Sigmoid colon (tissue), 7 donors: Measurements from ENCODE around the gene PLA2G4F. TPM values are rescaled to one million over a fixed set of nuclear protein-coding genes. Genes with fewer than 3 reads are reported as not detected.

Experiments
- DNase-seq: peaks from one replicate; pipeline ENCODE4 v3.0.0-alpha.2; 2019
- H3K27ac ChIP-seq, 4 donors: fragments of 200-600 bp; sonication (generic); one replicate each; pipeline ENCODE4 v1.5.1; 2016 to 2019; ENCODE audit warnings: mild to moderate bottlenecking in 1 of 4
- H3K27me3 ChIP-seq, 3 donors: fragments of 200-600 bp; sonication (generic); one replicate each; pipeline ENCODE4 v1.5.1; 2019; ENCODE audit warnings: mild to moderate bottlenecking in 1 of 3
- H3K36me3 ChIP-seq, 4 donors: fragments of 200-600 bp; sonication (generic); one replicate each; pipeline ENCODE4 v1.5.1; 2016 to 2019
- H3K4me1 ChIP-seq, 4 donors: fragments of 200-600 bp; sonication (generic); one replicate each; pipeline ENCODE4 v1.5.1; 2017 to 2019
- H3K4me3 ChIP-seq, 4 donors: fragments of 200-600 bp; sonication (generic); one replicate each; pipeline ENCODE4 v1.5.1; 2017 to 2019; ENCODE audit warnings: mild to moderate bottlenecking in 2 of 4, moderate library complexity in 1 of 4
- H3K9me3 ChIP-seq, 4 donors: fragments of 200-600 bp in 3 of 4; sonication (generic) in 3 of 4; one replicate each; pipeline versions ENCODE4 v1.5.1 to v1.6.1; 2013 to 2019
- EP300 ChIP-seq, 4 donors: sonication (generic); formaldehyde crosslinking; IDR thresholded peaks; one replicate each; pipeline ENCODE4 v1.6.1; 2017; ENCODE audit warnings: antibody characterized with exemption in 4 of 4
- POLR2A ChIP-seq, 2 donors: fragments of 450-650 bp; IDR thresholded peaks; one replicate each; pipeline ENCODE4 v1.6.1; 2016; ENCODE audit warnings: antibody characterized with exemption in 2 of 2, mild to moderate bottlenecking in 2 of 2, moderate library complexity in 2 of 2
- POLR2AphosphoS5 ChIP-seq, 4 donors: sonication (generic); formaldehyde crosslinking; IDR thresholded peaks; one replicate each; pipeline ENCODE4 v1.6.1; 2017; ENCODE audit warnings: antibody characterized with exemption in 4 of 4
- WGBS, 2 donors: extraction: QIAGEN DNeasy Blood & Tissue Kit; methylation state at CpG; one replicate each; pipeline ENCODE4 v1.1.7; 2013; 5-methylcytosine and 5-hydroxymethylcytosine counted together
- intact Hi-C: fragments of 100-400 bp; cut with DNase I; formaldehyde crosslinking; loops from one replicate; pipeline ENCODE4 v1.15.1; 2023
- polyA plus RNA-seq, 3 donors: library from polyadenylated mRNA; stranded (reverse); fragments of 200-250 nt; gene quantifications; one replicate each; pipeline ENCODE4 v1.2.3, GENCODE V29; 2013
- total RNA-seq, 4 donors: library from RNA; depleted of rRNA; stranded (reverse); fragments of >200 nt; gene quantifications; one replicate each; pipeline ENCODE4 v1.1.0, GENCODE V29; 2016
- TF ChIP-seq, protein P1 (sequence below), 4 experiments: fragments of 450-650 bp in 3 of 4; fragments of 200-600 bp in 1 of 4; IDR thresholded peaks; one replicate each; pipeline ENCODE4 v1.5.1; 2016 to 2019; ENCODE audit warnings: antibody characterized with exemption in 4 of 4, mild to moderate bottlenecking in 3 of 4, moderate library complexity in 2 of 4
- donor health status: healthy with polysubstance abuse.
- donor health status: Bipolar disorder and iron deficiency.
- donor health status: healthy.

Gene PLA2G4F
- total and polyA plus RNA-seq, 7 donors = under 0.01 to 28.8 (median 7.2) TPM; not detected in 2

DNA sequence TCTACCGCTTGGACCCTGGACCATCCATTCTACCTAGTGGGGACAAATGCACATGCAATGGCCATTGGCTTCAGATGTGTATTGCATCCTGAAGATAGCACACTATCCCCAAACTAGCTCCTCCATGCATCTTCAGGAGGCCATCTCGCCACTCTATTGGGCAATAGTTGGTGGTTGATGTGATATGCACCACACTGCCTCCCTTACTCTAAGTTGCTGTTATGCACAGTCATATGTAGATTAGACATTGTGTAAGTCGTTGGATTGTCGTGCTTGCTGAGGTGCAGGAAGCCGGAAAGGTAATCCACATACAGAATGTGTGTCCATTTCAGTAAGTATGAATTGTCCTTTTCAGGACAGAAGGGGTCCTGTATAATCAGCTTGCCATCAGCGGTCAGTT, 35.4 kb downstream of the PLA2G4F start:
- Histone ChIP-seq H3K36me3 (no peaks in the 10 kb centered on the region), H3K27ac (no peak overlapping the region), H3K9me3 (no peaks in the 10 kb centered on the region), H3K4me3 (no peak overlapping the region), H3K4me1 (peaks cover 0 to 6% (median 2%) of the 10 kb centered on the region in 4 donors), H3K27me3 (peaks cover 0 to 3% (median 0%) of the 10 kb centered on the region in 3 donors)
- no peak for DNase-seq
- 86 to 96% methylated on average over 6 of the region's 6 CpGs for WGBS, 2 donors
- no peak for TF ChIP-seq POLR2A (IDR thresholded peaks at IDR 0.05)
- TF ChIP-seq POLR2AphosphoS5 (IDR thresholded peaks at IDR 0.05) = no peak
- TF ChIP-seq, protein P1, sequence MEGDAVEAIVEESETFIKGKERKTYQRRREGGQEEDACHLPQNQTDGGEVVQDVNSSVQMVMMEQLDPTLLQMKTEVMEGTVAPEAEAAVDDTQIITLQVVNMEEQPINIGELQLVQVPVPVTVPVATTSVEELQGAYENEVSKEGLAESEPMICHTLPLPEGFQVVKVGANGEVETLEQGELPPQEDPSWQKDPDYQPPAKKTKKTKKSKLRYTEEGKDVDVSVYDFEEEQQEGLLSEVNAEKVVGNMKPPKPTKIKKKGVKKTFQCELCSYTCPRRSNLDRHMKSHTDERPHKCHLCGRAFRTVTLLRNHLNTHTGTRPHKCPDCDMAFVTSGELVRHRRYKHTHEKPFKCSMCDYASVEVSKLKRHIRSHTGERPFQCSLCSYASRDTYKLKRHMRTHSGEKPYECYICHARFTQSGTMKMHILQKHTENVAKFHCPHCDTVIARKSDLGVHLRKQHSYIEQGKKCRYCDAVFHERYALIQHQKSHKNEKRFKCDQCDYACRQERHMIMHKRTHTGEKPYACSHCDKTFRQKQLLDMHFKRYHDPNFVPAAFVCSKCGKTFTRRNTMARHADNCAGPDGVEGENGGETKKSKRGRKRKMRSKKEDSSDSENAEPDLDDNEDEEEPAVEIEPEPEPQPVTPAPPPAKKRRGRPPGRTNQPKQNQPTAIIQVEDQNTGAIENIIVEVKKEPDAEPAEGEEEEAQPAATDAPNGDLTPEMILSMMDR (IDR thresholded peaks at IDR 0.05) = no peak
- TF ChIP-seq EP300 (IDR thresholded peaks at IDR 0.05) = no peak
- intact Hi-C loops = no loop called here

DNA sequence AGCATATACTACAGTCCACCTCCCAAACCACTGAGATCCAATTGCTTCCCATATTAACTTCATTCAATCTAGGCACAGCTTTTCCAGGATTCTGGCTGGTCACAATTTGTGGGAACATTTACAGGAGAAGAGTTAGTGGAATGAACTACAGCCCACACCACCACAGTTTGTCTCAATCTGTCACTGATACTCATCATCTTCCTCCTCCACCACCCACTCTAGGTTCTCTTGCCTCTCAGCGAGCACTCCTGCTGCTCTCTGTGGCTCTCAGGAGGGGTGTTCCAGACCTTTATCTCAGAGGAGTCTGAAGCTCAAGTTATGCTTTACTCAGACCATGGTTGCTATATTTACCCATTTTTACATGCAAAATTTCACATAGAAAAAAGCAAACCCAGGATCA, 36.2 kb downstream of the PLA2G4F start:
- 85 to 98% methylated on average over 1 of the region's 1 CpG for WGBS, 2 donors
- TF ChIP-seq POLR2AphosphoS5 (IDR thresholded peaks at IDR 0.05) = no peak
- TF ChIP-seq, protein P1 (IDR thresholded peaks at IDR 0.05) = no peak
- intact Hi-C loops = no loop called here

DNA sequence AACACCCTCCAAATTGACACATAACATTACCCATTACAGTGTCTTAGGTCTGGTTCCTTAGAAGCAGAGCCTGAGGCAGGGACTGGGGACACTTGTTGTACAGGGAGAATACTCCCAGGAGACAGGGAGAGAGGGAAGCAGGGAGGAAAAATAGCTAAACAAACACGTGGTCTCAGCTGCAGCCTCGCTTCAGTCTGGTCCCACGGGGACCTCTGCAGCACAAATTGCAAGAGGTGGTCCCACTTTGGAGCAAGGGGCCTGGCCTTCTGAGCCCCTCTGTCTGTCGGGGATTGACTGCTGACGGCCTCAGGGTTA, 37.0 kb downstream of the PLA2G4F start:
- DNase-seq = no peak
- peaks cover 0 to 3% (median 0%) of the 10 kb centered on the region in 3 donors for H3K27me3 ChIP-seq
- no peaks in the 10 kb centered on the region for H3K36me3 ChIP-seq
- no peak overlapping the region for H3K27ac ChIP-seq
- H3K4me3 ChIP-seq = no peak overlapping the region
- TF ChIP-seq, protein P1 (IDR thresholded peaks at IDR 0.05) = no peak
- TF ChIP-seq POLR2AphosphoS5 (IDR thresholded peaks at IDR 0.05) = no peak
- TF ChIP-seq EP300 (IDR thresholded peaks at IDR 0.05) = no peak
- TF ChIP-seq POLR2A (IDR thresholded peaks at IDR 0.05) = no peak
- H3K4me1 ChIP-seq = peaks cover 0 to 6% (median 2%) of the 10 kb centered on the region in 4 donors
- H3K9me3 ChIP-seq = no peaks in the 10 kb centered on the region
- WGBS, 2 donors = 44 to 62% methylated on average over 5 of the region's 5 CpGs
- intact Hi-C loops = no loop called here

More for the DNA sequence above, 36.2 kb downstream of the PLA2G4F start:
- Histone ChIP-seq H3K27ac (no peak overlapping the region), H3K36me3 (no peaks in the 10 kb centered on the region), H3K4me1 (peaks cover 0 to 6% (median 2%) of the 10 kb centered on the region in 4 donors), H3K9me3 (no peaks in the 10 kb centered on the region), H3K4me3 (no peak overlapping the region), H3K27me3 (peaks cover 0 to 3% (median 0%) of the 10 kb centered on the region in 3 donors)
- DNase-seq = no peak

DNA sequence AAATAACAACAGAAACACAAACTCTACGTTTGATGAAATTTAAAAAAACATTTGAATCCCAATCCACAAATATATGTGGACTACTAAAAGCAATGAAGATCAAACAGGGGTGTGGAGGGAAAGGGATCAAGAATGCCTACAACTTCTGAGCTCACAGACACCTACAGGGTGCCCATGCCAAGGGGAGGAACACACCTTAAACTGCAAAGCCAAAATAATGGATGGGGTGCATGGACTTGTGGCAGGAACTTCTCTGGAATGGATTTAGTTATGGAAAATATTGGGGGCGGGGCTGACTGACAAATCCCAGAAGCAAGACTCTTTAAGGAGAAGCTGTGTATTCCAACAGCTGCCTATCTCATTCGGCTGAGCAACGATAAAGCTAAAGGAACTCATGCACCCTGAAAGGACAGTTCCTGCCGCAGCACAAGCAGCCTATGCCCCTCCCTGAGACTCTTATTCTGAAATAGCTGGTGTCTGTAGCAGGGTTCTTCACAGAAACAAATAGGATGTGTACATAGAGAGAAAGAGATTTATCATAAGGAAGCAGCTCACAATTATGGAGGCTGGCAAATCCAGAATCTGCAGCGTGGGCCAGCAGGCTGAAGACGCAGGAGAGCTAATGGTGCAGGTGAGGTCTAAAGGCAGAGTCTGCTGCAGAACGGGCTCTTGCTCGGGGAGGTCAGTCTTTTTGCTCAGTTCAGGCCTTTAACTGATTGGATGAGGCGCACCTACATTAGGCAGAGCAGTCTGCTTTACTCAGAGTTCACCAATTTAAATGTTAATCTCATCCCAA, 37.6 kb downstream of the PLA2G4F start:
- H3K27ac ChIP-seq = no peak overlapping the region
- H3K9me3 ChIP-seq = no peaks in the 10 kb centered on the region
- H3K4me3 ChIP-seq = no peak overlapping the region
- TF ChIP-seq EP300 (IDR thresholded peaks at IDR 0.05) (no peak), POLR2AphosphoS5 (IDR thresholded peaks at IDR 0.05) (no peak), POLR2A (IDR thresholded peaks at IDR 0.05) (no peak)
- TF ChIP-seq, protein P1 (IDR thresholded peaks at IDR 0.05) = no peak
- peaks cover 0 to 6% (median 2%) of the 10 kb centered on the region in 4 donors for H3K4me1 ChIP-seq
- peaks cover 0 to 3% (median 0%) of the 10 kb centered on the region in 3 donors for H3K27me3 ChIP-seq
- no peak for DNase-seq
- WGBS, 2 donors = 10 to 37% methylated on average over 10 of the region's 10 CpGs
- H3K36me3 ChIP-seq = no peaks in the 10 kb centered on the region
- intact Hi-C loops = no loop called here
